OCI-LY7 (cell line): Measurements from ENCODE around the gene SOST. TPM values are rescaled to one million over a fixed set of nuclear protein-coding genes. Genes with fewer than 3 reads are reported as not detected.

Source experiments
- BruUV-seq: library from RNA; stranded (reverse); fragments of 400-500 nt; replicated peaks from 2 replicates; lab custom pipeline; 2021; lab: Mats Ljungman, UMichigan
- CTCF ChIA-PET: fragments of 300-600 bp; sonication (Branson Sonifier 250); formaldehyde crosslinking; loops from one replicate; lab custom pipeline; 2022; ENCODE audit warnings: antibody characterized with exemption; ENCODE audit not compliant: unreplicated experiment; lab: Charles Lee
- POLR2A ChIA-PET: fragments of 300-600 bp; sonication (Branson Sonifier 250); formaldehyde crosslinking; loops from one replicate; lab custom pipeline; 2022; ENCODE audit warnings: antibody characterized with exemption; lab: Charles Lee
- DNase-seq: peaks from one replicate; pipeline ENCODE4 v3.0.0-alpha.2; 2015; ENCODE audit warnings: low spot score
- H2AFZ ChIP-seq: fragments of 200-600 bp; sonication (generic), shearing (Covaris generic); 2 replicates; pipeline ENCODE4 v1.6.1; 2014; ENCODE audit warnings: mild to moderate bottlenecking, antibody characterized with exemption, low read length, moderate library complexity
- H3K27ac ChIP-seq: fragments of 200-600 bp; sonication (generic); 2 replicates; pipeline ENCODE4 v1.5.1; 2014; ENCODE audit warnings: mixed run types, low read depth, mild to moderate bottlenecking, moderate library complexity, low read length, inconsistent platforms; ENCODE audit not compliant: poor library complexity, severe bottlenecking
- H3K36me3 ChIP-seq: fragments of 200-600 bp; sonication (generic); 2 replicates; pipeline ENCODE4 v1.6.1; 2014; ENCODE audit warnings: mild to moderate bottlenecking, antibody characterized with exemption, low read length, moderate library complexity, mixed read lengths; ENCODE audit not compliant: insufficient read depth
- H3K4me1 ChIP-seq: fragments of 200-600 bp; sonication (generic); 2 replicates; pipeline ENCODE4 v1.5.1; 2014; ENCODE audit warnings: mild to moderate bottlenecking, low read length; ENCODE audit not compliant: insufficient read depth, poor library complexity, severe bottlenecking
- H3K4me2 ChIP-seq: fragments of 200-600 bp; sonication (generic); 2 replicates; pipeline ENCODE4 v1.6.1; 2014; ENCODE audit warnings: mild to moderate bottlenecking, low read length
- H3K4me3 ChIP-seq: fragments of 200-600 bp; sonication (generic); 2 replicates; pipeline ENCODE4 v1.5.1; 2014; ENCODE audit warnings: mild to moderate bottlenecking, low read depth, low read length; ENCODE audit not compliant: poor library complexity, severe bottlenecking
- H3K79me2 ChIP-seq: fragments of 200-600 bp; sonication (generic); 2 replicates; pipeline ENCODE4 v1.6.1; 2016; ENCODE audit warnings: low read depth, mild to moderate bottlenecking, low read length, moderate library complexity, mixed read lengths; ENCODE audit not compliant: insufficient read depth
- H3K9me2 ChIP-seq: fragments of 200-600 bp; sonication (generic); 2 replicates; pipeline ENCODE4 v1.6.1; 2016; ENCODE audit warnings: mild to moderate bottlenecking, low read length, mixed read lengths; ENCODE audit not compliant: insufficient read depth
- H3K9me3 ChIP-seq: fragments of 200-600 bp; sonication (generic); 2 replicates; pipeline ENCODE4 v1.6.1; 2014; ENCODE audit warnings: mild to moderate bottlenecking, mixed run types, low read length, mixed read lengths
- H4K20me1 ChIP-seq: fragments of 200-600 bp; sonication (generic); 2 replicates; pipeline ENCODE4 v1.6.1; 2014; ENCODE audit warnings: mild to moderate bottlenecking, antibody characterized with exemption, low read length, moderate library complexity, mixed read lengths; ENCODE audit not compliant: insufficient read depth
- EZH2phosphoT487 ChIP-seq: fragments of 200-600 bp; sonication (generic); IDR thresholded peaks from 2 replicates; pipeline ENCODE4 v1.6.1; 2018; ENCODE audit warnings: low read depth, borderline replicate concordance, mild to moderate bottlenecking, mixed run types, antibody characterized with exemption, low read length, moderate library complexity, mixed read lengths
- intact Hi-C: fragments of 100-400 bp; cut with micrococcal nuclease; formaldehyde crosslinking; loops from one replicate; pipeline ENCODE4 v1.10.0; 2022; ENCODE audit not compliant: unreplicated experiment
- total RNA-seq, 2 experiments: library from RNA; depleted of rRNA in 1 of 2; stranded (reverse); fragments of >200 nt in 1 of 2; shearing (Covaris generic) in 1 of 2; gene quantifications; 2 replicates each; pipeline ENCODE4 v1.2.3, GENCODE V29; 2014 to 2022
- TF ChIP-seq, protein P1 (sequence below): fragments of 200-600 bp; sonication (generic); conservative IDR thresholded peaks from 2 replicates; pipeline ENCODE4 v1.5.1; 2014; ENCODE audit warnings: mild to moderate bottlenecking, antibody characterized with exemption, low read length, moderate library complexity, mixed read lengths

Gene SOST
- total RNA-seq, 2 experiments from 2014 or later: not detected

- no TSS peak for BruUV-seq
- CTCF ChIA-PET: no interaction called here
Observed at GRCh38 chr17:43787728-43788127, 29.1 kb upstream of the SOST start.

DNA sequence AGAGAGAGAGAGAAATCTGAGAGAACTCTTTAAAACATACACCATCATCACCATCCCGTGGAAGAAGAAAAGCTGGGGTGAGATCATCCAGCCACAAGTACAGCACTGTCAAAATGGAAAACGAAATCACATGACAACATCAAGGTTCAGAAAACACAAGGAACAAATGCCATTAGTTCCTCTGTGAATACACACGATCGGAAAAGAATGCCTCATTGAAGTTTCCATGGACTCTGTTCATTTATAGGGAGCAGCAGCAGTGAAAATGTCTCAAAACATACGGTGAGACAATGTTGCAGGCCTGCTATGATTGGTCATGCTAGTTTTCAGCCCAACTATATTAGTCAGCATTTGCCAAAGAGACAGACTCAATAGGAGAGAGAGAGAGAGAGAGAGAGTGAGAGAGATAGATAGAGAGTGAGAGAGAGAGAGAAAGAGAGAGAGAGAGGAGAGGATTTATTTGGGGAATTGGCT lies 26.1 kb upstream of the SOST start:
- no peak overlapping the region for H3K4me2 ChIP-seq
- no peaks in the 10 kb centered on the region for H3K9me3 ChIP-seq
- H3K79me2 ChIP-seq: no peaks in the 10 kb centered on the region
- no peaks in the 10 kb centered on the region for H3K36me3 ChIP-seq
- no peak overlapping the region for H2AFZ ChIP-seq
- peaks cover under 1% of the 10 kb centered on the region for H3K4me1 ChIP-seq
- no peaks in the 10 kb centered on the region for H3K9me2 ChIP-seq
- POLR2A ChIA-PET: no interaction called here
- H3K4me3 ChIP-seq: no peak overlapping the region
- H3K27ac ChIP-seq: no peak overlapping the region
- BruUV-seq: no TSS peak
- intact Hi-C loops: no loop called here
- CTCF ChIA-PET: no interaction called here
- no peak for DNase-seq
- no peaks in the 10 kb centered on the region for H4K20me1 ChIP-seq
- no peak for TF ChIP-seq EZH2phosphoT487
- TF ChIP-seq, protein P1, sequence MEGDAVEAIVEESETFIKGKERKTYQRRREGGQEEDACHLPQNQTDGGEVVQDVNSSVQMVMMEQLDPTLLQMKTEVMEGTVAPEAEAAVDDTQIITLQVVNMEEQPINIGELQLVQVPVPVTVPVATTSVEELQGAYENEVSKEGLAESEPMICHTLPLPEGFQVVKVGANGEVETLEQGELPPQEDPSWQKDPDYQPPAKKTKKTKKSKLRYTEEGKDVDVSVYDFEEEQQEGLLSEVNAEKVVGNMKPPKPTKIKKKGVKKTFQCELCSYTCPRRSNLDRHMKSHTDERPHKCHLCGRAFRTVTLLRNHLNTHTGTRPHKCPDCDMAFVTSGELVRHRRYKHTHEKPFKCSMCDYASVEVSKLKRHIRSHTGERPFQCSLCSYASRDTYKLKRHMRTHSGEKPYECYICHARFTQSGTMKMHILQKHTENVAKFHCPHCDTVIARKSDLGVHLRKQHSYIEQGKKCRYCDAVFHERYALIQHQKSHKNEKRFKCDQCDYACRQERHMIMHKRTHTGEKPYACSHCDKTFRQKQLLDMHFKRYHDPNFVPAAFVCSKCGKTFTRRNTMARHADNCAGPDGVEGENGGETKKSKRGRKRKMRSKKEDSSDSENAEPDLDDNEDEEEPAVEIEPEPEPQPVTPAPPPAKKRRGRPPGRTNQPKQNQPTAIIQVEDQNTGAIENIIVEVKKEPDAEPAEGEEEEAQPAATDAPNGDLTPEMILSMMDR: no peak

More at GRCh38 chr17:43787728-43788127, 29.1 kb upstream of the SOST start:
- TF ChIP-seq, protein P1: no peak
- no peak for TF ChIP-seq EZH2phosphoT487
- H3K4me3 ChIP-seq: no peak overlapping the region
- no peaks in the 10 kb centered on the region for H3K36me3 ChIP-seq
- no peak overlapping the region for H3K27ac ChIP-seq
- no peak overlapping the region for H3K4me2 ChIP-seq
- intact Hi-C loops: no loop called here
- H3K4me1 ChIP-seq: no peaks in the 10 kb centered on the region
- POLR2A ChIA-PET: no interaction called here
- H2AFZ ChIP-seq: no peak overlapping the region
- H3K79me2 ChIP-seq: no peaks in the 10 kb centered on the region
- no peaks in the 10 kb centered on the region for H3K9me2 ChIP-seq
- H4K20me1 ChIP-seq: no peaks in the 10 kb centered on the region
- H3K9me3 ChIP-seq: no peaks in the 10 kb centered on the region
- no peak for DNase-seq

DNA sequence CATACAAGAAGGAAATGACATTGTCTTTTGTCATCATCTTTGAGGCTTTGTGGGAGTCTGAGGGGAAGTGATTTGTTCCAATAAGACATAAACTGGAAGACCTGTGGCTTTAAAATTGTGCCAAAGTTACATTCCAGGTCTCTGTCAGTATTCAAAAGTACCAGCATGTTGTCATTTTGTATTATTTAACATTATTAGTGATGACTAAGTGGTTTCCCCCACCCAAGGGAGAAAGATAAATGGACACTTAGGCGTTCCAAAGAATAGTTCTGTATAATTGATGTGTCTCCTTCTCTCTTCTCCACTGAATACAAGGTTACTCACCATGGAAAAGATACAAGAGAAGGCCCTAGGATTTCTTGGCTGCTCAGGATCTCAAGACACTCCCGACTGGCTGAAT lies 25.5 kb upstream of the SOST start:
- Histone ChIP-seq H3K4me1 (peaks cover 7% of the 10 kb centered on the region), H3K9me3 (no peaks in the 10 kb centered on the region), H4K20me1 (no peaks in the 10 kb centered on the region), H3K4me3 (no peak overlapping the region), H3K27ac (no peak overlapping the region), H3K9me2 (no peaks in the 10 kb centered on the region), H2AFZ (no peak overlapping the region), H3K36me3 (no peaks in the 10 kb centered on the region), H3K79me2 (no peaks in the 10 kb centered on the region), H3K4me2 (no peak overlapping the region)
- POLR2A ChIA-PET: no interaction called here
- no TSS peak for BruUV-seq
- TF ChIP-seq, protein P1: no peak
- no peak for TF ChIP-seq EZH2phosphoT487
- DNase-seq: no peak
- CTCF ChIA-PET: no interaction called here
- intact Hi-C loops: no loop called here
